VCaP (cell line): ENCODE data around the gene LANCL3.
"Not testable (repeated sequence)": the region's sequence is repeated elsewhere in the genome, so short reads cannot be mapped to it uniquely, and the experiment has no call there.

Source experiments
- H3K27ac ChIP-seq: fragments of 450-650 bp; 2 replicates; pipeline ENCODE4 v1.5.1; 2017
- TF ChIP-seq, protein P1 (sequence below): fragments of 450-650 bp; conservative IDR thresholded peaks from 2 replicates; pipeline ENCODE4 v1.5.1; 2017; ENCODE audit warnings: mild to moderate bottlenecking, moderate library complexity

Gene LANCL3

DNA sequence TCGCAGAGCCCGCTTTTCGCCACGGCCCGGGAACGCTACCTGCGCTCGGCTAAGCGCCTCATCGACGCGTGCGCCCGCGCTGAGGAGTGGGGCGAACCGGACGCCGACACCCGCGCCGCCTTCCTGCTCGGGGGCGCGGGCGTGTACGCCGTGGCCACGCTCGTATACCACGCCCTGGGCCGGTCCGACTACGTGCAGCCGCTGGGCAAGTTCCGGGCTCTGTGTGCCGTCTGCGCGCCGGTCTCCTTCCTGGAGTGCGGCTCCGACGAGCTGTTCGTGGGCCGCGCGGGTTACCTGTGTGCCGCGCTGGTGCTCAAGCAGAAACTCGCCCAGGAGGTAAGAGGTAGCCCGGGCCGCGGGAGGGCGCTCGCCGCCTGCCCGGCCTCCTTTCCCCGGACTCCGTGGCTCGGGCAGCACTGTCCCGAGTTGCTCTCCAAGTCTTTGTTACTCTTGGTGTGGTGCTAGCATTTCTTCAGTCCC, 687 bp downstream of the LANCL3 start:
- H3K27ac ChIP-seq: peak overlapping the region; percentile 14; the same call in 1 of the 2 replicates

GRCh38 chrX:37573121-37573520, 1.7 kb downstream of the LANCL3 start:
- H3K27ac ChIP-seq: not testable (repeated sequence)

More for the DNA sequence above, 687 bp downstream of the LANCL3 start:
- TF ChIP-seq, protein P1, sequence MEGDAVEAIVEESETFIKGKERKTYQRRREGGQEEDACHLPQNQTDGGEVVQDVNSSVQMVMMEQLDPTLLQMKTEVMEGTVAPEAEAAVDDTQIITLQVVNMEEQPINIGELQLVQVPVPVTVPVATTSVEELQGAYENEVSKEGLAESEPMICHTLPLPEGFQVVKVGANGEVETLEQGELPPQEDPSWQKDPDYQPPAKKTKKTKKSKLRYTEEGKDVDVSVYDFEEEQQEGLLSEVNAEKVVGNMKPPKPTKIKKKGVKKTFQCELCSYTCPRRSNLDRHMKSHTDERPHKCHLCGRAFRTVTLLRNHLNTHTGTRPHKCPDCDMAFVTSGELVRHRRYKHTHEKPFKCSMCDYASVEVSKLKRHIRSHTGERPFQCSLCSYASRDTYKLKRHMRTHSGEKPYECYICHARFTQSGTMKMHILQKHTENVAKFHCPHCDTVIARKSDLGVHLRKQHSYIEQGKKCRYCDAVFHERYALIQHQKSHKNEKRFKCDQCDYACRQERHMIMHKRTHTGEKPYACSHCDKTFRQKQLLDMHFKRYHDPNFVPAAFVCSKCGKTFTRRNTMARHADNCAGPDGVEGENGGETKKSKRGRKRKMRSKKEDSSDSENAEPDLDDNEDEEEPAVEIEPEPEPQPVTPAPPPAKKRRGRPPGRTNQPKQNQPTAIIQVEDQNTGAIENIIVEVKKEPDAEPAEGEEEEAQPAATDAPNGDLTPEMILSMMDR: peak; percentile 74

- no peak overlapping the region for H3K27ac ChIP-seq
- TF ChIP-seq, protein P1: no peak
Measured at GRCh38 chrX:37578045-37578444, 6.6 kb downstream of the LANCL3 start.

GRCh38 chrX:37580080-37580479, 8.6 kb downstream of the LANCL3 start:
- TF ChIP-seq, protein P1: no peak
- no peak overlapping the region for H3K27ac ChIP-seq

GRCh38 chrX:37587337-37587736, 15.9 kb downstream of the LANCL3 start:
- H3K27ac ChIP-seq: not testable (repeated sequence)

DNA sequence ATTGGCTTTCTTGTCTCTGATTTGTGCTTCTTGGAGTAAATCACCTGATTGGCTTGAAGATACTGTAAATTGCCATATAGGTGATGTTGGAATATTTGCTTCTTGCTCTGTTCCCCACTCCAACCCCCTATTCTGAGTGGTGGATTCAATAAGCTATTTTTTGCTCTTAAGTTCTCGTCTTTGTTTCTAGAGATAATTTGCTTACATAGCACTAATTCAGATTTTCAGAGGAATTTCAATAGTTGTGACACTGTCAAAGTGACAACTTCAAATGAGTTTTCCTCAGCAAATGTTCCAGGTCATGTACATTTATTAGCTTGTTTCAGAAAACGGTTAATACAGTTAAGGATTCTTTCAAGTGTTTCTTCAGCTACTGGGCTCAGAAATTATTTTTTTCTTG, 18.6 kb downstream of the LANCL3 start:
- TF ChIP-seq, protein P1: no peak
- H3K27ac ChIP-seq: no peak overlapping the region

- H3K27ac ChIP-seq: peak overlapping the region; percentile 68
- TF ChIP-seq, protein P1: no peak
Measured at GRCh38 chrX:37594755-37595382, 23.4 kb downstream of the LANCL3 start.

DNA sequence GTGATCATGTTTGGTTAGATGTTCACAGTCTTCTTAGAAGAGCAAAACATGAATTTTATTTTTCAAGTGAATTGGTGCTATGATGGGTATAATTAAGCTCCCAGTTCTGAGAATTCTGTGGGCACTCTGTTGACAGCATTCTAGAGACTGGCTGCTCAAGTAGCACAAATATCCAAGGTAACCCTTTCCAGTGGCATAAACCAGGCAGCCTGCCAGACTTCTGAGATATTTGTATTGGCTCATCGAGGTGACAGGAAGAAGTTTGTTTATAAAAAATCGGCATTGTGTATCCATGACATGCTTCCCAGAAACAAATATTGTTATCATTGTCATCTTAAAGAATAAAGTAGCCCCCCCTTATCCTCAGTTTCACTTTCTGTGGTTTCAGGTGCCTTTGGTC, 28.3 kb downstream of the LANCL3 start:
- TF ChIP-seq, protein P1: no peak
- H3K27ac ChIP-seq: peak overlapping the region; percentile 54
